Right renal cortex interstitium (tissue), 3 donors: ENCODE results near the gene ASB4. TPM values are rescaled to one million over a fixed set of nuclear protein-coding genes. Genes with fewer than 3 reads are reported as not detected.

Source experiments
- DNase-seq, 3 donors: peaks; one replicate each; pipeline ENCODE4 v3.0.0-alpha.2; 2013; ENCODE audit warnings: low read depth in 3 of 3, low spot score in 2 of 3
- polyA plus RNA-seq, 3 donors: library from polyadenylated mRNA; unstranded; fragments of 120-200 nt; gene quantifications; one replicate each; pipeline ENCODE4 v1.2.1, GENCODE V29; 2013; ENCODE audit not compliant: insufficient read length in 3 of 3

Gene ASB4
- polyA plus RNA-seq, 3 donors = 0.06 to 0.24 (median 0.15) TPM

- DNase-seq = no peak
Measured at GRCh38 chr7:95517870-95518269, 32.1 kb downstream of the ASB4 start.

GRCh38 chr7:95520136-95520535 is 34.4 kb downstream of the ASB4 start:
- DNase-seq = no peak

DNA sequence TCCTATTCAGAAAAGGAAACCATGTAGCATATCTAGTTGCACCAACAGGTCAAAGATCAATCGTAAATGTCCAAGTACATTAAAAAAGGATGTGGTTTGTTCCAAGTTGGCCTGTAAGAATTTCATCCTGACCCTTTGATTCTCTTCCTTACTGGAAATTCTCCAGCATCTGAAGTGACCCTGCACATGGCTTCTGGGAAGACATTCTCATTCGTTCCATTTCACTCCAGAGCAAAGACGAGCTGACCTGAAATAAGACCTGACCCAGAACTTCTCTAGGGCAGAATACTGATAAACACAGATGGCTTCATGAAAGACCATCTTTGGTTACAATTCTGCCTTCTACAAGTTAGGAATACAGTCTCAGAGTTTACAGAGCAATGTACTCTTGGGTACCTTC is 39.8 kb downstream of the ASB4 start:
- no peak for DNase-seq

- DNase-seq = no peak
Measured at GRCh38 chr7:95526128-95526738, 40.5 kb downstream of the ASB4 start.

DNA sequence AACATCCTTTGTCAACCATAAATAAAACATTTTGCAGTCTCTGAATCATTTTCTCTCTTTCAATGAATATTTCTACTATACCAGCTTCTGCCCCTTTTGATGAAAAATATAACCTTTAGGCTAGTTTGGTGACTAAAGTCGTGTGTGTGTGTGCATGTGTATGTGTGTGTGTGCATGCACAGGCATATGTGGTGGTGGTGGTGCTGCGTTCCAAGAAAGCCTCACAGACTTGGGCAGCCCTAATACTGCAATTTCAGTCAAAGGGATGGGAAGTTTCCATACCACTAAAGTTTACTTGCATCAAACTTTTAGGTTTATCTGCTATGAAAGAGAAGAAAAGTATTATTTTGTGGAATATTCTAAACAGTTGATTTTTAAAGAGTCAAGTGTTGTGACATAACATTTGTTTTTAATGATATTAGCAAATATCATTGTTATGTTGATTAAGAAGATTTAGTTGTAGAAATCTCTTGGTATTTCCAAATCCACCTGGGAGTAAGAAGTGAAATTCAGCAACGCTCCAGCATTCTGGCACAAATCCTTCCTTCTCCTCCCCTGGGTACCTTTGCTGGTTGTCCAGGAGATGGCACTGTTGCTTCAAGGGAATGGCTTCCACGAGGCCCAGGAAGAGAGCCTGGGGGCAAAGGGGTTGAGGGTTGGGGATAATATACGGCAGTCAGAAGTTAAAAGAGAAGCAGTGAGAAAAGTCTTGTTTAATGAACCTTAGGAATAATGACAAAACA is 41.5 kb downstream of the ASB4 start:
- peak in 1 of 3 donors; percentile 42 for DNase-seq

- no peak for DNase-seq
Measured at GRCh38 chr7:95527776-95528250, 42.1 kb downstream of the ASB4 start.

- no peak for DNase-seq
Measured at GRCh38 chr7:95529701-95530100, 44.0 kb downstream of the ASB4 start.

- DNase-seq = no peak
Measured at GRCh38 chr7:95530881-95531280, 45.1 kb downstream of the ASB4 start.

- DNase-seq = no peak
Measured at GRCh38 chr7:95531605-95532219, 46.0 kb downstream of the ASB4 start.

GRCh38 chr7:95534796-95535195 is 49.1 kb downstream of the ASB4 start:
- no peak for DNase-seq

- no peak for DNase-seq
Measured at GRCh38 chr7:95535662-95536061, 49.9 kb downstream of the ASB4 start.

GRCh38 chr7:95536656-95537311 is 51.0 kb downstream of the ASB4 start:
- no peak for DNase-seq

- no peak for DNase-seq
Measured at GRCh38 chr7:95537468-95537867, 51.7 kb downstream of the ASB4 start.

- no peak for DNase-seq
Measured at GRCh38 chr7:95539426-95539825, 53.7 kb downstream of the ASB4 start.

GRCh38 chr7:95540366-95540765 is 54.6 kb downstream of the ASB4 start:
- no peak for DNase-seq

DNA sequence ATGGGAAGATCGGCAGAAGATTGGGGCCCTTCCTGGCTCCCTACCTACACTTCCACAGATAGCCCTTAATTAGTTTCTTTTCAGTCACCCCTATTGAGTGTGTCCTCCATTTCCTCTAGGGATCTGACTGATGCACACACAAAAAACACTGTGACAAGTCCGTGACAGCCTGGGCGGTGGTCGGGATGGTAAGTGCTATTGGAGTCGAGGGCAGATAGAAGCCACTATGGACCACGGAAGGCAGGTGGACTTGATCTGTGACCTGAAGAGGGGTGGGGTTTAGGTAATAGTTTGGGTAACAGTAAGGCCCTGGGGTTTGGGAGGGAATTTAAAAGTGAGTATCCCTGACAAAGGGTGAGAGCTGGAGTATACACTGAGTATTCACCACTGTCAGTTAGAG is 57.6 kb downstream of the ASB4 start:
- no peak for DNase-seq

DNA sequence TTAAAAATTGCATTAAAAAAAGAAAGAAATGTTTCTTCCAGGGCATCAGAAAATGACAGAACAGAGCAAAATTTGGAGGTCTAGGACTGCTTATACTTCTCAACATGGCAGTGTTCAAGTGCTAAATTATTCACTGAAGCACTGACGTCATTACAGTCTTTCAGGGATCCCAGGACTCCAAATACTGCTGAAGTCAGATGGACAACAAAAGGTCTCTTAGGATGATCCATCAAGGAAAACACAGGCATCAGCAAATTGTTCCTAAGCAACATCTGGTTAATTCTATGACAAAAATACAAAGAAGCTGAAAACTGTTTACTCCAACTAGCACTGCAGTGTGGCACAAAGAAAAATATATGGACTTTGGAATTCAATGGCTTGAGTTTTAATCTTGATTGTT is 58.4 kb downstream of the ASB4 start:
- DNase-seq = no peak

GRCh38 chr7:95545007-95545615 is 59.4 kb downstream of the ASB4 start:
- peak; percentile 27 to 44 (median 29) for DNase-seq

DNA sequence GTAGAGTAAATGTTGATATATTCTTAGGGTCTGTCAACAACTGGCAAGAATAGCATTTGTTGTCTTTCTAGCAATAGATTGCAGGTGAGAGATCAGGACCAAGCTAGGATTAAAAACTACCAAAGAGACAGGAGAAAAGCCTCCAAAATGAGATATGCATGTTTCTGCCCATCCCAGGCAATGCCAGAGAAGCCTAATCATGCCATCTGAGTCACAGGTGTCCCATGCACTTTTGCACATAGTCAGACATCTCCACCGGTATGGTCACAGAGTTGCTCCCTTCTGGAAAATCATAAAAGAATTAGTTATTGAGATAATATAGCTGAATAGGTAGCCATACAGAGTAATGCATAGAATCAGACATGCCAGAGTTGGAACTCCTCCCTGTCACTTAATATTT is 59.9 kb downstream of the ASB4 start:
- DNase-seq = no peak

DNA sequence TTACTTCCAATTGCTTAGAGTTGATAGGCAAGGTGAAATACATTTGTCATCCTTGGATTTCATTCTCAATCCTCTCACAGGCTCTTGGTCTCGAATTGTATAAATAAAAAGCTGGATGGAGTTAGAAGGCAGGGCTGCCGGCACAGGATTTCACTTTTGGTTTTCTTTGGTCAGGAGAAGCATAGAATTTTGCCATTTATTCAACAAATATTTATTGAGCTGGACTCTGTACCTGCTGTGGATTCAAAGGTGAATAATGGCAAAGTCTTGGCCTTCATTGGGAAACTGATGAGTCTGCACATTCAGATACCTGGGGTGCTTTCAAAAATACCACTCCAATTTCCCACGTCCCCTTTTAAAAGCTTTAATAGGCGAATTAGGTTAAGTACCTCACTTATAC is 60.9 kb downstream of the ASB4 start:
- DNase-seq = no peak
